NCI-H1092 (cell line): Measurements from ENCODE around the gene OVCH1.
"Not testable (repeated sequence)": the region's sequence is repeated elsewhere in the genome, so short reads cannot be mapped to it uniquely, and the experiment has no call there.

Experiments
- DNase-seq: peaks from one replicate; lab custom pipeline; 2025; lab: John Stamatoyannopoulos, UW

Gene OVCH1

DNA sequence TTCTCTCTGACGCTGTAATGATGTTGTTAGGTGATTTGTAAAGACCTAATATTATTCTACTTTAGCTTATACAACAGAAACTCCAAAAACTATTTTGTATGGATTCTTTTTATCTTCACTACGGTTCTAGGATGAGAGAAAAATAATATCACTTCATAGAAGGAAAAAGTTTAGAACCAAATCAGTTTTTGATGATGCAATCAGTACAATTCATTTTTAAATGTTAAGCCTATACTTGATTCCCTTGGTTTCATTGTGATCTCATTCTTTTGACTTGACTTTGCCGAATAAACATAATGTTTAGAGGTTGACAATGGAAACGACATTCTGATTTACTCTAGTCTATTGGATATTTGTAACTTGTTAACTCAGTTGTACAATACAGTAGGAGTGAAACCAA is 91.9 kb downstream of the OVCH1 start:
- DNase-seq = no peak

DNA sequence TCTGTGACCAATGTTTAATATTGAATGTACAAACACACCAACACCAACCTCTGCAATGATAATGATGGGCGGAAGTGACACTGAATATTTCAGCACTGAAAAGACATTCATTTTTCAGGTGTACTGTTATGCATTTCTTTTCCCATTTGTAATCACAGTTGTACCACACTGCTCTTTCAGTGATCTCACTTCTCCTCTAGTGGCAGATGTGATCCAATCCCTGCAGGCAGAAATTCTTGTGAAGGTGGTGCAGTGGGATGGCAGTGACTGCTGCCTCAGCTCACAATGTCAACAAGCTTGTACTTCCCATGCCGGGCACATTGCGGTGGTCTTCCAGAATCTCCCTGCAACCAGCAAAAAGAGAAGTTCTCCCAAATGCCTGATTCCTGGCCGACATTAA is 93.5 kb downstream of the OVCH1 start:
- no peak for DNase-seq

DNA sequence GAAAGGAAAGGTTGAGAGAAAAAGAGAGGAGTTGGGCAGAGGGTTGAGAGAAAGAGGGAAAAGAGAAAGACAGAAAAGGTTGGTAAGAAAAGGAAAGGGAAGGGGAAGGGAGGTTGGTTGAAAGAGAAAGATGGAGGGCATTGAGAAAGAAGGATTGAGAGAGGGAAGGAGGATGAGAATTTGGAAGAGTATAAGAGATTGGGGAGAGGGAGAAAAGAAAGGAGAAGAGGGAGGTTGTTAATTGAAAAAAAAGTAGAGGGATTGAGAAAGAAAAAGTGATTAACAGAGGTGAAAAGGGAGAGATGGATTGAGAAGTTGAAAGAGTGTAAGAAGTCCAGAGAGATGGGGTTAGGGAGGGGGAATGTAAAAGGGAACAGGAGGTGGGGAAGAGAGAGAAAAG is 95.0 kb downstream of the OVCH1 start:
- no peak for DNase-seq

DNA sequence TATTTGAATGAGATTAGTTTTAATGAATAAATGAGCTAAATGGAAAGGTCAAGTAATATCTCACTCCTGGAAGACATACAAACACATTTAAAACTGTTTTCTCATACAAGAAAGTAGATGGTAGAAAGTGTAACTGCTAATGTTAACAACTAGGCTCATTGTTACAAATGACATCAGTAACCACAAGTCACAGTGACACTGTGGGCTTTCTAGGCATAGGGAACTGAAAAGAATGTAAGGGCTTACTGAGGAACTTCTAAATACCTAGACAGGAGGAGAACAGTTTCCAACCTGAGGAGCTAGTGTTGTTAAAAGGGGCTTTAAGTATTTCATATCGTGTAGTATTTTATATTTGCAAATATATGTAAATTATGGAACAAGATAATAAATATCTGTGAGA is 99.0 kb downstream of the OVCH1 start:
- no peak for DNase-seq

DNA sequence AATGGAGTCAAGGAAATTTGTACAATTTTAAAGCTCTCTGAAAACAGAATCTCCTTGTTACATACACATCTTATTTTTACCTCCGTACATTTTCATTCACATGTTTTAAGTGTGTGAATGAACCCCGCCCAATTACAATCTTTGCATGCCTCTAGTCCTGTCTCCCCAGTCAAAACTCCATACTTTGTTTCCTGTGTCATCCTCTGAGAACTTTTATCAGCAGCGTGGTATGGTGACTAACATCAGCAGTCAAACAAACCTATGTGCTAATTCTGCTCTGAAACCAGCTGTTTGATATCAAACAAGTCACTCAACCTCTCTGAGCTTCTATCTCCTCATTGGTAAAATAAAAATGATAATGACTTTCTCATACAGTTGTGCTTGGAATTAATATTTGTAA is 100.7 kb downstream of the OVCH1 start:
- no peak for DNase-seq

DNA sequence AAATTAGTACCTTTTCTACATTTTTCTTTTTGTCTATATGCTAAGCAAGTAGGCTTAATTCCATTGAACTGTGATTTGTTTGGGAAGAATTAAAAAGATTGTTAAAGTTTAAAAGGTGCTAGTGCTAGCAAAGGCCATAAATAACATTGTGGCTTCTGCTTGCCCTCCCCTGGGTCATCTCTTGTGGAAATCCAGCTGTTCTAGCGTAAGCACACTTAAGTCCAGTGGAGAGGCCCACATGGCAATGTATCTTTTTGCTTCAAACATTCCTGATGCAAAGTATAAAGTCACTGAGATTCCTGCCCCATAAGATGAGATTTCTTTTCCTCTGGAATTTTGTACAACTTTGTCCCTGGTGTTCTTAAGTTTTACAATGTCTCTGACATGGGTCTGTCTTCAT is 102.1 kb downstream of the OVCH1 start:
- no peak for DNase-seq

DNA sequence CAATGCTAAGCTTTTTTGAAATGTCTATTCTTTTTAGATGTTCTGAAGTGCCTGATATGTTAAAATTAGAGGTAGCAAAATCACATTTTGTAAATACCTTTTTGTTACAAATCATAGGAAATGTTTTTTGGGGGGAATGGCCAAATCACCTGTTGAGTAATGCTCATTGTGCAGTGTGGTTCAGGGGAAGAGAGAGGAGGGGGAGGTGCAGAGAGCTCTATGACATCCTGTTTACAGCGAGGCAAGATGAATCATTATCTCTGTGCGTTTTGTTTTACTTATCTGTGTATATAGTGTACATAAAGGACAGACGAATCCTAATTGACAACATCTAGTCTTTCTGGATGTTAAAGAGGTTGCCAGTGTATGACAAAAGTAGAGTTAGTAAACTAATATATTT is 107.1 kb downstream of the OVCH1 start:
- DNase-seq = not testable (repeated sequence)

DNA sequence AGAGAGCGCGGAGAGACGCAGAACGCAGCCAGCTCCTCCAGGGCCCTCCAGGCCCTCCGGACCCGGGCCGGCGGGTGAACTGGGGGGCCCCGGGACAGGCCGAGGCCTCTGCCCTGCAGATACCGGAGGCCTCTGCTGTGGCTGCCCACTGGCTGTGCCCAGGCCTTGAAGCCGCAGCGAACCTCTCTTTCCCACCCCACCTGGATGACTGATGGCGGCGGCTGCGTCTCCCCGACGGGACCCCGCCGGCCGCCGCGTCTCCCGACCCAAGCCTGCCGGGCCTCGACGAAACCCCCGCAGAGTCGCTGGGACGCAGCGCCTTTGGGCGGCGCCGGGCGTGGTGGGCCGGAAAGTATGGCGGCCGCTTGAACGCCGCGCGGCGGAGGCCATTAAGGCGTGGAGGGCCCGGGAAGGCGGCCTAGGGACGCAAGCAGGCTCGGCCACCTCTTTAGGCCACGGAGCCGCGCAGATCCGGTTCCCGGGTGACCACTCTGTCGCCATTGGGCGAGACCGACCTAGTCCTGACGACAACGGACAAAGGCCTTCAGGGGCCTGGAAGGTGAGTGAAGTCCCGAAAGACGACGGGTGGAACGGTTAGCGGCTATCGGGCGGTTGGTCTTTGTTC is 108.1 kb downstream of the OVCH1 start:
- no peak for DNase-seq

DNA sequence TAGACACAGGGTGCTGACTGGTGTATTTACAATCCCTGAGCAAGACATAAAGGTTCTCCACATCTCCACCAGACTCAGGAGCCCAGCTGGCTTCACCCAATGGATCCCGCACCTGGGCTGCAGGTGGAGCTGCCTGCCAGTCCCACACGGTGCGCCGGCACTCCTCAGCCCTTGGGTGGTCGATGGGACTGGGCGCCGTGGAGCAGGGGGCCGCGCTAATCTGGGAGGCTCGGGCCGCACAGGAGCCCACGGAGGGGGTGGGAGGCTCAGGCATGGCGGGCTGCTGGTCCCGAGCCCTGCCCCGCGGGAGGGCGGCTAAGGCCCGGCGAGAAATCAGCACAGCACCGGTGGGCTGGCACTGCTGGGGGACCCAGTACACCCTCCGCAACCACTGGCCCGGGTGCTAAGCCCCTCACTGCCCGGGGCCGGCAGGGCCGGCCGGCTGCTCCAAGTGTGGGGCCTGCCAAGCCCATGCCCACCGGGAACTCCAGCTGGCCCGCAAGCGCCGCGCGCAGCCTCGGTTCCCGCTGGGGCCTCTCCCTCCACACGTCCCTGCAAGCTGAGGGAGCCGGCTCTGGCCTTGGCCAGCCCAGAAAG is 111.3 kb downstream of the OVCH1 start:
- DNase-seq = not testable (repeated sequence)

DNA sequence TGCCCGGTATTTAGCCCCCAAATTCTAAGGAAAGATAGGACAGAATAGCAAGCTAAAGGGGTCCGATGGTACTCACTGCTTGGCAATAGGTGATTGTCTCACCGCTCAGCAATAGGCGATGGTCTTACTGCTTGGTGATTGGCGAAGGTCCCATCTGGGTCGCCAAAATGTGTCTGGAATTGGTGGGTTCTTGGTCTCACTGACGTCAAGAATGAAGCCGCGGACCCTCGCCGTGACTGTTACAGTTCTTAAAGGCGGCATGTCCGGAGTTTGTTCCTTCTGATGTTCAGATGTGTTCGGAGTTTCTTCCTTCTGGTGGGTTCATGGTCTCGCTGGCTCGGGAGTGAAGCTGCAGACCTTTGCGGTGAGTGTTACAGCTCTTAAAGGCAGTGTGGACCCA is 112.3 kb downstream of the OVCH1 start:
- DNase-seq = not testable (repeated sequence)

DNA sequence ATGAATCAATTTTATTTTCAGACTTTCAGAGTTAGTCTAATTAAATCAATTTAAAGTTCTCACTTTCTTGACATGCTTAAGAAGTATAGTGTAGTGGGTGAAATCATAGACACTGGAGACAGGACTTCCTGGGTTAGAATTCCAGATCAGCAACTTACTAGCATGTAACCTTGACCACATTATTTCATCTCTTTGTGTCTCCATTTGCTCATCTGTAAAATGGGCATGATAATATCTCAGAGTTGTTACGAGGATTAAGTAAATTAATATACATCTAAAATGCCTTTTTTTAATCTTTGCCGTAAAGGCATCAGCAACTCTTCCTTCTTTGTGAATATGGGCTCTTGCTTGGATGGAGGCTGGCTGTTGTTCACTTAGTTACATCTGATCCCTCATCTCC is 115.2 kb downstream of the OVCH1 start:
- DNase-seq = no peak

DNA sequence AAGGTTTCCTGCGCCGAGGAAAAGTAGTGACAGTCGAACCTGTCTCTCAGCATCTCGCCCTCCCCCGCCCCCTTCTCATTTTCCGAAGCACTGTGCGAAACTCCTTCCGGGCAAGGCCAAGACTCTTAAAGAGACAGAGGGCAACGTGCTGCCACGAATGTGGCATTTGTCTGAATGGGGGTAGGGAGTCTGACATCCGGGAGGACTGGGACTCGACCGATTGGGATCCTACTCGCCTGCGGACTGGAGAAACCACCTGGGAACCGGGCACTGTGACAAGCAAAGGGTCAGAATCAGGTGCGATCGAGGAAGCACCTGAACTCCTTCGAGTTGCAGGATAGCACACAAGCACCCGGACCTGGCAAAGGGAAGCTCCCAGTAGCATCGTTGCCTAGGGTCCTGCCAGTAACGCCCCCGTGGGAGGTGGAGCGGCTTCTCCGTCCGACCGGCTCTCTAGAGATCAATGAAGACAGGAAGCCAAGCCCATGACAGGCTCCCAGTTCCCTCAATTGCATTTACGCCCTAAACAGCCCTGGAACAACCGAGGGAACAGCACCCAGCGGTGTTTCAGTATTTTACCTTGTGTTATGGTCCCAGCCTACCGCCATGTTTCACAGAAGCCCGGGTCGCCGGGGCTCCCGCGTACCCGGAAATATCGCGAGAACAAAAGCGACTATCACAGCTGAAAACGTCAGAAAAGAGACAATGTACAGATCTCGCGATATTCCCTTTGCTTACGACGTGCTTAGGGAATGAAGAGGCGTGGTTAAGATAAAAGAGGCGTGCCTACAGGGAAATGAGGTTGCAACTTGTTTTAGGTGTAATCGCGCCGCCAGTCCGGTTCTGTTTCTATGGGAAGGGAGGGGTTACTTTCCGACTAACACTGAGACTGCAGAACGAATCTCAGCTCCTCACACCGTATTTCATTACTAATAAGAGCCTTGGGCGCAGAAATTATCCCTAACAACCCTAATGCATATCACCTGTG is 116.7 kb downstream of the OVCH1 start, which contains the start of gene ERGIC2:
Gene ERGIC2, minus strand, starts transcription at position 637 of the 988 bp plus-strand sequence. CDS start 9,539 bp downstream, outside the sequence.
- DNase-seq = peak; percentile 98
